Stimulated activated CD4-positive, alpha-beta T cell treated with anti-CD3 and anti-CD28 coated beads, Interleukin-4, amount 100 ng/mL, for 24 hours (primary cell): ENCODE data around the gene BHLHA15.
A peak's percentile ranks its signal among the peaks of the same experiment; 100 is the strongest.

Experiments used
- DNase-seq: peaks from one replicate; pipeline ENCODE4 v3.0.0-alpha.2; 2020

Gene BHLHA15

GRCh38 chr7:98250789-98251188 is 39.5 kb downstream of the BHLHA15 start:
- peak; percentile 36 for DNase-seq

DNA sequence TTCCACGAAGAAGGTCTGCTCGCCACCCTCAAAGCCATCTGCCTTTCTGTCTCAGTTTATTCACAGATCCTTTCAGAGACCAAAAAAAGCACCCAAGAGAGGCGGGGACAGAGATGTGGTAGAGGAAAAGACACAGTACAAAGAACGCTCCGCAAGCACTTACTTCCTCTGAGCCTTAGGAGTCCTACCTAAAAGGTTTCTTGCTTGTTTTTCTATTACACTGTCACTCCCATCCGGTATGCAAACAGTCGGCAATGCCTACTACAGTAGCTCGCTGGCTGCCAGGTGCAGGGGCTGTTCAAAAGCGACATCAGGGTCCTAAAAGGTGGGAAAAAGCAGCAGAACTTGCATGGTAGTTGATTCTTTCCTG is 40.0 kb downstream of the BHLHA15 start:
- DNase-seq, result peak; percentile 35

GRCh38 chr7:98251601-98252424 is 40.6 kb downstream of the BHLHA15 start, which contains the start of gene TECPR1:
TECPR1 (minus strand) TSS chr7:98252232; CDS start chr7:98246146, 6,086 bp downstream.
- DNase-seq, result peak; percentile 90

DNA sequence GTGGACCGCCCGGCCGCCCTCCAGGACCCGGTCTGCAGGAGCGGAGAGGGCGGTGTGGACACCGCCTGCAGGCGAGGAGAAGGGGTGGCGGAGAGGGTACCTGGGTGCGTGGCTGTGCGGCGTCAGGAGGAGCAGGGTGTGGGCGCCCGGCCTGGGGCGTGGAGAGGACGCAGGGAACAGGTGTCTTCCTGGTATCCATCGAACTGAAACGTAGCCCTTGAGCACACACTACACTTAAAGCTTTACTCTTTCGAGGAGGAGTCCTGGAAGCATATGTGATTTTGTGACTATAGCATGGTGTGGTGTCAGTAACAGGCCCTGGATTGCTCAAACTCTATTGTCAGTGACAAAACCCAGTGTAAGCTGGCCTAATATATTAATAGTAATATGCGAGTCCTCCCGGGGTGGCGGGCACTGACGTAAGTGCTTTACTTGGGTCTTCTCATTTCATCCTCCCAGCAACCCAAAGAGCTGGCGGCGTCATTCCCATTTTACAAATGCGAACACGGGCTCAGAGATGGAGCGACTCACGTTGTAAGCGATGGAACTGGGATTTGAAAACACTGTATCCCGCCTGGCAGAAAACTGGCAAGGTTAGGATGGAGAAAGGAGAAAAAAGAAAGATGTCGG is 41.3 kb downstream of the BHLHA15 start:
- DNase-seq, result no peak

GRCh38 chr7:98254516-98254915 is 43.3 kb downstream of the BHLHA15 start:
- no peak for DNase-seq

DNA sequence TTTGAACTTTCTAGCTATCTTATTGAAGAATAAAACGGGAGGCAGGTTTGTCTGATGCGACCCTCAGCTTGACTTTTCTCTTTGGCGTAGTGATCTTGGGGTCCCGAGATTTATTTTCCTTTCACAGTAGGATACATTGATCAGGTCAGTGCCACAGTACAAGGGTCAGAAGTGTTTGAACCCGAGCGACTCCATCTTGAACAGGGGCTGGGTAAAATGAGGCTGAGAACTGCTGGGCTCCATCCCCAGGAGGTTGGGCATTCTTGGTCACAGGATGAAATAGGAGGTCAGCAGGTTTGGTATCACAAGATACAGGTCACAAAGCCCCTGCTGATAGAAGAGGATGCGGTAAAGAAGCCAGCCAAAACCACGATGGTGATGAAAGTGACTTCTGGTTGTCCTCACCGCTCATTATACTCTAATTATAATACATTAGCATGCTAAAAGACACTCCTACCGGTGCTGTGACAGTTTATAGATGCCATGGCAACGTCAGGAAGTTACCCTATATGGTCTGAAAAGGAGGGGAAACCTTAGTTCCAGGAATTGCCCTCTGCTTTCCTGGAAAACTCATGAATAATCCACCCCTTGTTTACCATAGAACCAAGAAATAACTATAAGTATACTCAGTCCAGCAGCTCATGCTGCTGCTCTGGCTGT is 43.8 kb downstream of the BHLHA15 start:
- DNase-seq, result peak; percentile 22

DNA sequence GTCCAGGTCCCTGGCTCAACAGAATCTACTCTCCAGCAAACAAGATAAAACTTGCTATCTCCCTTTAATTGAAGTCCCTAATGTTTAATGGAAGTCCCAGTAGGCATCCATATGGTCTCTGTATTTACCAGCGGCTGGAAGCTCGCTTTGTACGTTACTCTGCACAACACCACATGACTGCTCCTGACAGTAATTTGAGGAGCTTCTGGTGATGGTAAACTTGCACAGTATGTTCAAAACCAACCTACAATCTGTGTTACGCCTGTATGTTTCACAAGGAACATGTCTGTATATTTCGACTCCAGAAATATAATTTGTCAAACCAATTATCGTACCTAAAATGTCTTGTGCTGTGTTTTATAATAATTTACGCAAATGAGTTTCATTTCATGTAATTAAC is 45.2 kb downstream of the BHLHA15 start:
- DNase-seq, result no peak

DNA sequence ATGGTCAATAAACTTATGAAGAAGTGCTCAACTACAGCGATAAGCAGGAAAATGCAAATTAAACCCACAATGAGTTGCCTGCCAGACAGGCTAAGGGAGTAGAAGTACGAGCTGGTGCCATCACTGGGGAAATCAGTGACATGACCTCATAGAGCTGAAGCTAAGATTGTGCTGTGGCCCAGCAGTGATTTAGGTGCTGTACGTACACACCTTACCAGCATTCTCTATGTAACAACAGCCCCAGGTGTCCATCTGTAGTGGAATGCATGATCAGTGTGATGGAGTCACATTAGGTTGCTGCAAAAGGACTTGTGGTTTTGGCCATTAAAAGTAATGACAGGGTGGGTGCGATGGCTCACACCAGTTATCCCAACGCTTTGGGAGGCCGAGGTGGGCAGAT is 46.5 kb downstream of the BHLHA15 start:
- no peak for DNase-seq
